NOMO-1 (cell line): ENCODE data around the gene CCDC69.
"Not testable (repeated sequence)": the region's sequence is repeated elsewhere in the genome, so short reads cannot be mapped to it uniquely, and the experiment has no call there.

ENCODE experiments used
- DNase-seq, 2 experiments: peaks; one replicate each; lab custom pipeline; 2025; ENCODE audit not compliant: unreplicated experiment in 2 of 2; lab: John Stamatoyannopoulos, UW

The CCDC69 gene

DNA sequence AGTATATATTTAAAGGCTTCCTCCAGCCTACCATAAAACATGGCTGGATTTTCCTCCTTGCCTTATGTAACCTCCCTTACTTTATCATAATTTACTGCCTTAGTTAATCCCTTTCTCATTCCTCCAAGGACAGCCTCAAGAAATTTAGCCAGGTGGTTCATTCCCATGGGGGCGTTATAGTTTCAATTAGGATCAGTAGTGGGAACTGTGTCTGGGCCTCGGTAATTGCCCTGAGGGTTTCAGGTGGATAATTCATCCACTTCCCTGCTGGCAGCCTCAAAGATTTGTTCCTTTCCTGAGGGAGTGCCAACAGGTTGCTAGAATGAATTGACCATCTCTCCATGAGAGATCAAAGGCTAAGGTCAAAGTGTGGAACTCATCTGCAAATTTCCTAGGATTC, 24.8 kb upstream of the CCDC69 start:
- no peak for DNase-seq

- no peak for DNase-seq
Measured at GRCh38 chr5:151245680-151246219, 21.9 kb upstream of the CCDC69 start.

DNA sequence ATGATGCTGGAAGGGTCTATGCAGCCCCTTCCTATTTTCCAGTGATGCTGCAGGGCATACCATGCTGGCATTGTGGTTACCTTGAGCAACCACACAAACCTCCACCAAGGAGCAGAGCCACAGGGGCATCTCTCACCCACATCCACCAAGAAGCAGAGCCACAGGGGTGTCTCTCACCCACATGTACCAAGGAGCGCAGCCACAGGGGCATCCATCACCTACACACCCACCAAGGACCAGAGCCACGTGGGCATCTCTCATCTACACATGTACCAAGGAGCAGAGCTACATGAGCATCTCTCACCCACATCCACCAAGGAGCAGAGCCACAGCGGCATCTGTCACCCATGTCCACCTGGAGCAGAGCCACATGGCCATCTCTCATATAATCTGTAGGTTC, 20.3 kb upstream of the CCDC69 start:
- DNase-seq: no peak

- no peak for DNase-seq
Measured at GRCh38 chr5:151243564-151243963, 19.7 kb upstream of the CCDC69 start.

DNA sequence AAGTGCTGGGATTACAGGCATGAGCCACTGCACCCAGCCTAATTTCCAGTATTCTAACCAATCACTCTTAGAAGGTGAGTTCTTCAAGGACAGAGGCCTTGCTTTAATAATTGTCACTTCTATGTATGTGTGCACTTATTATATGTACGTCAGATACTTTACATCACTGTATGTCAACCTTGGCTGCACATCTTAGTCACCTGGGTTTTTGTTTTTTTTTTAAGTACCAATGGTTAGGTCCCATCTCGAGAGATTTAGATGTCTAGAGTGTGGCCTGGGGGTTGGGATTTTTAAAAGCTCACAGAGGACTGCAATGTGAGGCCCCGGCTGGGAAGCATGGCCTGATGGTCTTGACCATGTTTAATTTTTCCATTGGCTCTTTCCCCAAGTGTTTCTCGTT, 19.2 kb upstream of the CCDC69 start:
- DNase-seq: no peak

DNA sequence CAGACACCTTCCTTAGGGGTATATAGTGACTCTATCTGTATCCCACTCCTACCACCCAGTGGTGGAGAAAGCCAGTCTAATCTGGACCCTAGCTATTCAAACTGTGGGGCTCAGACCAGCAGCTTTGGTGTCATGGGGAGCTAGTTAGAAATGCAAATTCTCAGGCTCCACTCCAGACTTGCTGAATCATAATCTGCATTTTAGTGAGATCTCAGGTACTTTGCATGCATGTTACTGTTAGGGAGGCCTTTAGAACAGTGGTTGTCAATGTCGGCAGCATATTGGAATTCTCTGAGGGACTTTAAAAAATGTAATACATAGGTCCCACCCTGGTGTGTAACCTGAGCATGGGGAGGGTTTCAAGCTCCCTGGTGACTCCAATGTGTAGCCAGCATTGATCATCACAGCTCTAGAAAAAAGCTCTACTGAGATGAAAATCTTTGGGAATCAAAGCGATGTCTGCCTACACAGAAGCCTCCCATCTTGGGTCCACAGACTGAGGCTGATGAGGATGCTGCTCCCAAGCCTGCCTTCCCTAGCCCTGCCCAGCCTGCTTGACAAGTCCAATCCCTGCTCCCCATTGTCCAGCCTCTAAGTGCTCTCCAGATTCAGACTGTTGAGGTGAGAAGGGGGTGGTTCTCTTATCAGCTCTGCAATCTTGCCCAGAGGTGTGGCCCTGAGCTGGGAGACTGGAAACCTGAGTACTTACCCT, 17.2 kb upstream of the CCDC69 start:
- DNase-seq: no peak

- DNase-seq: not testable (repeated sequence)
Measured at GRCh38 chr5:151240268-151240835, 16.5 kb upstream of the CCDC69 start.

- peak; percentile 44 to 49 for DNase-seq
Measured at GRCh38 chr5:151239237-151239861, 15.5 kb upstream of the CCDC69 start.

- no peak for DNase-seq
Measured at GRCh38 chr5:151238303-151238741, 14.4 kb upstream of the CCDC69 start.

GRCh38 chr5:151237685-151238084, 13.8 kb upstream of the CCDC69 start:
- DNase-seq: no peak

DNA sequence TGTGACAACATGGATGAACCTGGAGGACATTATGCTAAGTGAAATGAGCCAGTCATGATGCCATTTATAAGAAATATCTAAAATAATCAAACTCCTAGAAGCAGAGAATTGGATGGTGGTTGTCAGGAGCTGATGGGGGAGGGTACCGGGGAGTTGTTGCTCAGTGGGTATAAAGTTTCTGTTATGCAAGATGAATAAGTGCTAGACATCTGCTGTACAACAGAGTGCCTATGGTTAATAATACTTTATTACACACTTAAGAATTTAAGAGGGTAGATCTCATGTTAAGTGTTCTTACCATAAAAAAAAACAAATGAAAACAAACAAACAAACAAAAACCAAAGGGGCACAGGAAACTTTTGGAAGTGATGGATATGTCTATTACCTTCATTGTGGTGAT, 13.0 kb upstream of the CCDC69 start:
- DNase-seq: no peak

GRCh38 chr5:151235239-151235571, 11.3 kb upstream of the CCDC69 start:
- not testable (repeated sequence) for DNase-seq

- DNase-seq: peak; percentile 56 to 57
Measured at GRCh38 chr5:151234476-151235238, 10.8 kb upstream of the CCDC69 start.

DNA sequence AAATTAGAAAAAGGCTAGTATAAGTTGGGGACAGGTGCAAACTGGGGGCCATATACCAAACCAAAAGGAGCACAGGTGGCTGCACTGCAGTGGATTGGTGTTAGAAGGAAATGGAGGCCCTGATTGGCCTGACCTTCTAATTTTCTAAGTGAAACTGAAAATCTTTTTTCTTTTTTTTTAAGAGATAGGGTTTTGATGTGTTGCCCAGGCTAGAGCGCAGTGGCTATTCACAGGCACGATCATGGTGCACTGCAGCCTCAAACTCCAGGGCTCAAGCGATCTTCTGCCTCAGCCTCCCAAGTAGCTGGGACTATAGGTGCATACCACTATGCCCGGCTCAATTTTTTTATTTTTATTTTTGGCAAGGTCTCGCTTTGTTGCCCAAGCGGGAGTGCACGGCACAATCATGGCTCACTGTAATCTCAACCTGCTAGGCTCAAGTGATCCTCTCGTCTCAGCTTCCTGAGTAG, 9.8 kb upstream of the CCDC69 start:
- no peak for DNase-seq

DNA sequence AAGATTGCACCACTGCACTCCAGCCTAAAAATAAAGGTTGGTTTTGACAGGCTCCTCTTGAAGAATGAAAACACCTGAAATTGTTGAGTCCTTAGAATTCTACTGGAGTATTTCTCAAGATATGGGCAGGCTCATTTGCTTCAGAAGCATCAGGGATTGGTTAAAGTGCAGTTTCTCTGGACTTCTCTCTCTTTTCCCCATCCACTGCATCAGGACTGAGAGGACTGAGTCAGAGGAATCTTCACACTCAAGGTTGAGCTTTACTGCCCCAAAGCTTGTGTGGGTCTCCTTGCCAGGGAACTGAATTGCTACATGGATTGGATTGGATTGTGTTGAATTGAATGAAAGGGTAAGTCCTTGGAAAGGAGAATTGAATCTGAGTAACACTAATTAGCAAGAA, 7.5 kb upstream of the CCDC69 start:
- DNase-seq: no peak

DNA sequence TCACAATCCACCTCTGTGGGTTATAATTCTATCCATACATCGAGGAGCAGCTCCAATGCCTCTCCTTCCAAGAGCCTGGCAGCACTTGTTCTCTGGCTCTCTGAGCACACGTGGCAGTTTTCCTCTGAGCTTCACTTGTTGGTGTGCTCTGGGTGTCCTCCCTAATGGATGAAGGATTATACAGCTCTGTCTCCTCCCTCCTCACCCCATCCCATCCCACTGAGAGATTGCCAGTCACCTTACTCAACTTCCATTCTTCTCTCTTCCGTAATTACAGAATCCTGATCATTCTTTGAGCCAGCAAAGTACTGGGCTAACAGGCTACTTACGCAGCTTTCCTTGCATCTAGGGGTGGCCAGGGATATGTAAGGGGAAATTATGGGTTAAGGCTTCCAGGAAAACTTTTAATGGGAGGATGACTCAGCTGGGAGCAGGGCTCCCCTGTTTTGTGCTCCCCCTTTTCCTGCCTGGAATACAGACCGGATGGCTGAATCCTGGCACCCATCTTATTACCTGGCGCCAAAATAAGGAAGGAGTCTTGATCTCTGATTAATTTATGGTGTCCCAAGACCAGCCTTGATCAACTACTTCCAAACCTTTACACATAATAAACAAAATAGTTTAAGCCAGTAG, 6.3 kb upstream of the CCDC69 start:
- DNase-seq: no peak

DNA sequence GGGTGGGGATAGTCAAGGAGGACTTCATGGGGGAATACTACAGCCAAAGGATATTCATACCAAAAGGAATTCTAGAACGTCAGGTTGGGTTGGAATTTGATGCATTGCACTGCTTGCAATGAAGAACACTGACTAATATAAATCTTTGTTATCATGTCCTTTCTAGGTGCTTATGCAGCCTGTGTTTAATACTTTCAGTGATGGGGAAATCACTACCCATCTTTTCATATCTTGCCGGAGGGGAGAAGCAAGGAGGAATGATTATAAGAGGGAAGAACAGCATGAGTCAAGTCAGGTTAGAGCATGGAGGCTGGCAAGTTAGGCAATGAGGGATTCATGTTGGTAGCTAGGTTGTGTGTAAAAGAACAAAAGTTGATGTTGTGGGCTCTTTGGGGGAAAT, 5.1 kb upstream of the CCDC69 start:
- no peak for DNase-seq

DNA sequence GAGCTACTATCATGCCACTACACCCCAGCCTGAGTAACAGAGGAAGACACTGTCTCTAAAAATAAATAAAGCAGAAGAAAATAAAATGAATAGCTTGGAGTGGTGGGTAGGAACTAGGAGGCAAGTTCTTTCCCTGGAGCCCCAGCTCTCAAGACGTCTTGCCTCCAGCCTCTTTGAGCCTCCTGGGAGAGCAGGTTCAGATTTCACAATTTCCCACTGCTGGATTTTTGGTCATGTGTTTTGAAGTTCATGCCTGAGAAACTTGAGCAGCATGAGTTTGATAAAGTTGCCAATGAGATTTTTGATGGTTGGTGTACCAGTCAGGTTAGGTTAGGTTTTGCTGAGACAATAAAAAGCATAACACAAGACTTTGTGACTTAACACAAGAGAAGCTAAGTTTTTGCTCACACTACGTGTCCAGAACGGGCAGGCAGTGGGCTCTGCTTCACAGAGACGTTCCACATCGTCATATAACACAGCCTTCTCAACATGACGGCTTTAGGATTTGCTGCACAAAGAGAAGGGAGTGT, 4.1 kb upstream of the CCDC69 start:
- peak in 1 of 2 experiments; percentile 21 for DNase-seq

DNA sequence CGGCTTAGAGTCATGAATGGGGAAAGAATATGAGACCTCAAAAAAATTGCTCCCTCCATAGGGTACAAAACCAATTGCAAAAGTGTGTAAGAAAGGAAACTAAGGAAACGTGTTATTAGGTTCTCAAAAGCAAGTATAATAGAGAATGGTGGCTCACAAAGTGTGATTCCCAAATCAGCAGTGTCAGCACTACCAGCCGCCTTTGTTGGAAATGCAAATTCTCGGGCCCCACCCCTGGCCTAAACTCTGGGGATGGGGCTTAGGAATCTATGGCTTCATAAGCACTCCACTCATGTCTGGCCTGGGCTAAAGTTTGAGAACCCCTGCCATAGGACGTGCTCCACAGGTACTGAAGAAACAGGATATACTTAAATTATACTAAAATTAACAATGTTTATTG, 1.6 kb upstream of the CCDC69 start:
- no peak for DNase-seq

- DNase-seq: no peak
Measured at GRCh38 chr5:151225071-151225470, 1.2 kb upstream of the CCDC69 start.
